Measurements from ENCODE around the gene MYRF. TPM values are rescaled to one million over a fixed set of nuclear protein-coding genes. Genes with fewer than 3 reads are reported as not detected.

The MYRF gene
- total and polyA plus RNA-seq, 2 donors (not counting 1 experiment from before 2014, with no cell fraction given) = 0.27 to 0.34 TPM

- ChIA-PET CTCF (interaction anchor here (0.5 to 1.8 kb wide), 3 partner anchors 9 to 39 kb away, joined by 3 to 4 read pairs (median 3); no protein-coding TSS in a partner anchor), POLR2A (no interaction called here)
- no peak overlapping the region for H3K27ac ChIP-seq (ENCODE audit: low read length in 2 of 2)
- no peak overlapping the region for H3K4me2 ChIP-seq (replicated peaks; ENCODE audit: low read depth, low read length, poor library complexity, severe bottlenecking)
- H3K4me1 Mint-ChIP-seq = peaks cover 15% of the 10 kb centered on the region
- H3K4me1 ChIP-seq (ENCODE audit: control insufficient read depth in 2 of 2, insufficient read depth in 2 of 2, low read length in 2 of 2) = peaks cover 20% of the 10 kb centered on the region in 2 donors
- H3K27ac Mint-ChIP-seq = no peak overlapping the region
- intact Hi-C loops (cut with micrococcal nuclease) = no loop called here
- H3K27me3 Mint-ChIP-seq = peaks cover 7% of the 10 kb centered on the region
- no peaks in the 10 kb centered on the region for H3K79me2 ChIP-seq (ENCODE audit: control insufficient read depth, insufficient read depth, low read length)
- H3K36me3 ChIP-seq (replicated peaks in 1 of 2; ENCODE audit: control extremely low read depth in 1 of 2, control insufficient read depth in 1 of 2, extremely low read depth in 1 of 2, insufficient read depth in 2 of 2, low read length in 1 of 2) = peaks cover 0 to 5% of the 10 kb centered on the region in 2 experiments
- H3K9ac ChIP-seq (ENCODE audit: low read length) = no peak overlapping the region
- ATAC-seq (ENCODE audit: low read depth) (no peak), DNase-seq (no peak)
- 96% methylated on average over 4 of the region's 5 CpGs for WGBS (ENCODE audit: insufficient coverage)
- no peak overlapping the region for H3K4me3 ChIP-seq (ENCODE audit: control extremely low read depth in 1 of 5, extremely low read depth in 1 of 5, insufficient read depth in 1 of 5, low read depth in 2 of 5, low read length in 4 of 5)
- no peak overlapping the region for H3K4me3 Mint-ChIP-seq
- peaks cover 9% of the 10 kb centered on the region for H4K20me1 ChIP-seq (ENCODE audit: control insufficient read depth, insufficient read depth, low read length, poor library complexity, severe bottlenecking)
- no peak for TF ChIP-seq CTCF (IDR thresholded peaks at IDR 0.05)
- TF ChIP-seq EZH2 (IDR thresholded peaks at IDR 0.05; ENCODE audit: borderline replicate concordance, insufficient read depth, low read depth, low read length, poor library complexity, severe bottlenecking) = no peak
- H3K27me3 ChIP-seq (replicated peaks in 1 of 4; ENCODE audit: control extremely low read depth in 1 of 4, control insufficient read depth in 3 of 4, insufficient read depth in 4 of 4, low read length in 3 of 4) = peaks cover 0 to 8% (median 0%) of the 10 kb centered on the region in 4 experiments
- H2AFZ ChIP-seq (ENCODE audit: insufficient read depth, low read depth, low read length, poor library complexity, severe bottlenecking) = no peak overlapping the region
- H3K9me3 Mint-ChIP-seq (ENCODE audit: insufficient read depth) = no peaks in the 10 kb centered on the region
- no peaks in the 10 kb centered on the region for H3K9me3 ChIP-seq (ENCODE audit: control extremely low read depth in 1 of 3, control insufficient read depth in 2 of 3, insufficient read depth in 1 of 3, low read length in 2 of 3)
Observed at GRCh38 chr11:61781585-61781984, 29.1 kb downstream of the MYRF start.

GRCh38 chr11:61782299-61782698 lies 29.9 kb downstream of the MYRF start:
- Histone ChIP-seq H3K4me3 (ENCODE audit: control extremely low read depth in 1 of 5, extremely low read depth in 1 of 5, insufficient read depth in 1 of 5, low read depth in 2 of 5, low read length in 4 of 5) (no peak overlapping the region), H3K36me3 (replicated peaks in 1 of 2; ENCODE audit: control extremely low read depth in 1 of 2, control insufficient read depth in 1 of 2, extremely low read depth in 1 of 2, insufficient read depth in 2 of 2, low read length in 1 of 2) (peaks cover 0 to 11% of the 10 kb centered on the region in 2 experiments), H3K27me3 (replicated peaks in 1 of 4; ENCODE audit: control extremely low read depth in 1 of 4, control insufficient read depth in 3 of 4, insufficient read depth in 4 of 4, low read length in 3 of 4) (peaks cover 0 to 8% (median 0%) of the 10 kb centered on the region in 4 experiments), H4K20me1 (ENCODE audit: control insufficient read depth, insufficient read depth, low read length, poor library complexity, severe bottlenecking) (peaks cover 11% of the 10 kb centered on the region), H3K27ac (ENCODE audit: low read length in 2 of 2) (no peak overlapping the region), H3K79me2 (ENCODE audit: control insufficient read depth, insufficient read depth, low read length) (no peaks in the 10 kb centered on the region), H3K4me2 (replicated peaks; ENCODE audit: low read depth, low read length, poor library complexity, severe bottlenecking) (no peak overlapping the region), H3K9ac (ENCODE audit: low read length) (no peak overlapping the region), H3K9me3 (ENCODE audit: control extremely low read depth in 1 of 3, control insufficient read depth in 2 of 3, insufficient read depth in 1 of 3, low read length in 2 of 3) (no peaks in the 10 kb centered on the region), H3K4me1 (ENCODE audit: control insufficient read depth in 2 of 2, insufficient read depth in 2 of 2, low read length in 2 of 2) (peaks cover 16 to 18% of the 10 kb centered on the region in 2 donors), H2AFZ (ENCODE audit: insufficient read depth, low read depth, low read length, poor library complexity, severe bottlenecking) (no peak overlapping the region)
- Mint-ChIP-seq H3K4me1 (peaks cover 9% of the 10 kb centered on the region), H3K27me3 (peaks cover 6% of the 10 kb centered on the region), H3K9me3 (ENCODE audit: insufficient read depth) (no peaks in the 10 kb centered on the region), H3K27ac (no peak overlapping the region), H3K4me3 (no peak overlapping the region)
- ATAC-seq (ENCODE audit: low read depth) = no peak
- ChIA-PET CTCF (interaction anchor here (0.5 to 1.8 kb wide), 3 partner anchors 31 to 89 kb away, joined by 3 to 4 read pairs (median 3); no protein-coding TSS in a partner anchor), POLR2A (no interaction called here)
- WGBS (ENCODE audit: insufficient coverage) = 90% methylated on average over 2 of the region's 3 CpGs
- no peak for DNase-seq
- intact Hi-C loops (cut with micrococcal nuclease) = no loop called here
- TF ChIP-seq EZH2 (IDR thresholded peaks at IDR 0.05; ENCODE audit: borderline replicate concordance, insufficient read depth, low read depth, low read length, poor library complexity, severe bottlenecking) (no peak), CTCF (IDR thresholded peaks at IDR 0.05) (no peak)

Data from B cell (primary cell).